ENCODE measurements around the gene ROPN1L. TPM values are rescaled to one million over a fixed set of nuclear protein-coding genes. Genes with fewer than 3 reads are reported as not detected.

Gene ROPN1L
- total RNA-seq, 1 experiment from 2014 or later = 7.1 TPM

DNA sequence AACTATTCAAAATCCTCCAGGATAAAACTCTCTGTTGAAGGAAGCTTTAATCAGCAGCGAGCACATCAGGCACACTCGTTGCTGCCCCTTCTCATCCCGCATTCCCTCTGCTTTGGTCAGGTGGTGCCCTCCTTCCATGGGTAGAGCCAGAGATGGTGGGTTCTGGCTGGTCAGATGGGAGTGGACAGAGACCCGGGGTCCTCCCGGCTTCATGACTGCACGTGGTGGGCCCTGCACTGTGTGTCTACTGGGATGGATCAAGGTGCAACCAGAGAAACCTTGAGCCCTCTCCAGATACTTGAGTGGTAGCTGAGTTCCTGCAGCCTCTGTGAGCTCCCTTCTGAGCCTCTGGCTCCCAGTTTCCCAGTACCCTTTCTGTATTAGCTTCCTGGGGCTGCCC, 36.3 kb downstream of the ROPN1L start:
- BruUV-seq (replicated peaks) = no TSS peak
- Histone ChIP-seq H2AFZ (no peak overlapping the region), H3K27ac (0 out of 2 replicates have a peak overlapping the region, but pooled peaks have one; percentile 79), H3K36me3 (ENCODE audit: low read depth) (no peaks in the 10 kb centered on the region), H3F3A (ENCODE audit: insufficient read depth, low read depth) (peaks cover 38% of the 10 kb centered on the region), H4K20me1 (ENCODE audit: insufficient read depth) (no peaks in the 10 kb centered on the region), H3K27me3 (ENCODE audit: insufficient read depth, low read depth) (no peaks in the 10 kb centered on the region), H3K4me2 (no peak overlapping the region), H3K9me3 (ENCODE audit: insufficient read depth, low read depth) (no peaks in the 10 kb centered on the region), H3K9me2 (ENCODE audit: insufficient read depth) (no peaks in the 10 kb centered on the region), H3K79me2 (ENCODE audit: low read depth) (no peaks in the 10 kb centered on the region), H3K4me3 (no peak overlapping the region), H3K4me1 (replicated peaks; ENCODE audit: insufficient read depth) (peaks cover 50% of the 10 kb centered on the region)
- POLR2A ChIA-PET (ENCODE audit: unreplicated experiment) = interaction anchor here (0.6 to 2.1 kb wide), 5 partner anchors 12 to 73 kb away, joined by 3 to 22 read pairs (median 4); no protein-coding TSS in a partner anchor
- intact Hi-C loops (cut with micrococcal nuclease; ENCODE audit: unreplicated experiment) = loop anchor here (2.0 kb wide), 1 partner anchor 35 kb away; no protein-coding TSS in a partner anchor
- DNase-seq = no peak
- TF ChIP-seq, protein P1, sequence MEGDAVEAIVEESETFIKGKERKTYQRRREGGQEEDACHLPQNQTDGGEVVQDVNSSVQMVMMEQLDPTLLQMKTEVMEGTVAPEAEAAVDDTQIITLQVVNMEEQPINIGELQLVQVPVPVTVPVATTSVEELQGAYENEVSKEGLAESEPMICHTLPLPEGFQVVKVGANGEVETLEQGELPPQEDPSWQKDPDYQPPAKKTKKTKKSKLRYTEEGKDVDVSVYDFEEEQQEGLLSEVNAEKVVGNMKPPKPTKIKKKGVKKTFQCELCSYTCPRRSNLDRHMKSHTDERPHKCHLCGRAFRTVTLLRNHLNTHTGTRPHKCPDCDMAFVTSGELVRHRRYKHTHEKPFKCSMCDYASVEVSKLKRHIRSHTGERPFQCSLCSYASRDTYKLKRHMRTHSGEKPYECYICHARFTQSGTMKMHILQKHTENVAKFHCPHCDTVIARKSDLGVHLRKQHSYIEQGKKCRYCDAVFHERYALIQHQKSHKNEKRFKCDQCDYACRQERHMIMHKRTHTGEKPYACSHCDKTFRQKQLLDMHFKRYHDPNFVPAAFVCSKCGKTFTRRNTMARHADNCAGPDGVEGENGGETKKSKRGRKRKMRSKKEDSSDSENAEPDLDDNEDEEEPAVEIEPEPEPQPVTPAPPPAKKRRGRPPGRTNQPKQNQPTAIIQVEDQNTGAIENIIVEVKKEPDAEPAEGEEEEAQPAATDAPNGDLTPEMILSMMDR (conservative IDR thresholded peaks at IDR 0.05) = no peak
- TF ChIP-seq EZH2 (IDR thresholded peaks at IDR 0.05; ENCODE audit: low read depth) = no peak
- CTCF ChIA-PET = interaction anchor here (1.1 kb wide), 1 partner anchor 37 kb away, joined by 4 read pairs; no protein-coding TSS in a partner anchor

DNA sequence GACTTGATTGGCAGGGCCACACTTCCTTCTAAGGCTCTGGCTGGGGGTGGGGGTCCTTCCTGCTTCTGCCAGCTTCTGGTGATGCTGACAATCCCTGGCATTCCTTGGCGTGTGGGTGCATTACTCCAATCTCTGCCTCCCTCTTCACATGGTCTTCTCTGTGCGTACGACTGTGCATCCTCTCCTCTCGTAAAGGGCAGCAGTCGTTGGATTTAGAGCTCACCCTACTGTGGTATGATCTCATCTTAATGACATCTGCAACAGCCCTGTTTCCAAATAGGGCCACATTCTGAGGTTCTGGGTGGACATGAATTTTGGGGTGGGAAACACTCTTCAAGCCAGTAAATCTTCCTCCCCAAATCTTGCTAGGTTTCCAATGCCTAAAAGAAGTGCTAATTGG, 36.8 kb downstream of the ROPN1L start:
- TF ChIP-seq, protein P1 (conservative IDR thresholded peaks at IDR 0.05) = no peak
- no peak for TF ChIP-seq EZH2 (IDR thresholded peaks at IDR 0.05; ENCODE audit: low read depth)
- CTCF ChIA-PET = interaction anchor here (0.5 to 1.4 kb wide), 3 partner anchors 36 to 149 kb away, joined by 3 to 5 read pairs (median 4); no protein-coding TSS in a partner anchor
- POLR2A ChIA-PET (ENCODE audit: unreplicated experiment) = interaction anchor here (0.5 to 2.1 kb wide), 7 partner anchors 12 to 74 kb away, joined by 3 to 22 read pairs (median 4); no protein-coding TSS in a partner anchor

DNA sequence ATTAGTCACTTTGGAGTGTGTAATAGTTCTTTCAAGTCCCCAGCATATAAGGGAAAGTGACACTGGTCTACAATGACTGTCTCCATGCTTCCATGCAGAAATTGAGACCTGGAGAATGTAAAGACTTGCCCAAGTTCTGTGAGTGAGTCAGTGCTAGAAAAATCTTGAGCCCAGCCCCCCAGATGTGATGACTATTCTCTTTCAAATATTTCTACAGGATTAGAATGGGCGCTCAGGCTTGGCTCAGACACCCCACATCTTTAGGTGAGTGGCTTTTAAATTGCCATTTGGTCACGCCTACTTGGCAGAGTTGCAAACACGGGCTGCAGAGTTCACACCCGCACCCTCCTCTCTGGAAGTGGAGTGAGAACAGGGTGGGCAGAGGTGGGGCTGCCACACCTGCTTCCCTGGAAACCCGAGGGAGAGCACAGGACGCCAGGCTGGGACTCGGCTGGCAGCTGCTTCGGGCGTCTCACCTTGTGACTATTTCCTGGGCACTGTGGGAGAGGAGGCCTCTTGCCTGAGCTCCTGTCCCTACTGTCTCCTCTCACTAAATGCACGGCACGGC, 37.6 kb downstream of the ROPN1L start:
- intact Hi-C loops (cut with micrococcal nuclease; ENCODE audit: unreplicated experiment) = loop anchor here (1.0 to 2.0 kb wide), 8 partner anchors 26 to 226 kb away; partner anchors contain the start of gene MARCHF6
- Histone ChIP-seq H3K4me1 (replicated peaks; ENCODE audit: insufficient read depth) (peaks cover 50% of the 10 kb centered on the region), H3K9me2 (ENCODE audit: insufficient read depth) (no peaks in the 10 kb centered on the region), H3K36me3 (ENCODE audit: low read depth) (no peaks in the 10 kb centered on the region), H4K20me1 (ENCODE audit: insufficient read depth) (no peaks in the 10 kb centered on the region), H3K27ac (peak overlapping the region; percentile 79), H3F3A (ENCODE audit: insufficient read depth, low read depth) (peaks cover 38% of the 10 kb centered on the region), H3K27me3 (ENCODE audit: insufficient read depth, low read depth) (no peaks in the 10 kb centered on the region), H3K79me2 (ENCODE audit: low read depth) (no peaks in the 10 kb centered on the region), H3K9me3 (ENCODE audit: insufficient read depth, low read depth) (no peaks in the 10 kb centered on the region), H2AFZ (peak overlapping the region; percentile 58), H3K4me2 (peak overlapping the region; percentile 63), H3K4me3 (peak overlapping the region; percentile 12; the same call in 1 of the 2 replicates)
- no TSS peak for BruUV-seq (replicated peaks)
- POLR2A ChIA-PET (ENCODE audit: unreplicated experiment) = interaction anchor here (0.7 to 2.1 kb wide), 5 partner anchors 11 to 551 kb away, joined by 3 to 22 read pairs (median 9); no protein-coding TSS in a partner anchor
- no peak for TF ChIP-seq EZH2 (IDR thresholded peaks at IDR 0.05; ENCODE audit: low read depth)
- TF ChIP-seq, protein P1 (conservative IDR thresholded peaks at IDR 0.05) = no peak
- peak; percentile 97 to 98 for DNase-seq
- CTCF ChIA-PET = interaction anchor here (1.4 kb wide), 1 partner anchor 148 kb away, joined by 3 read pairs; no protein-coding TSS in a partner anchor

More for the DNA sequence above, 36.8 kb downstream of the ROPN1L start:
- peaks cover 50% of the 10 kb centered on the region for H3K4me1 ChIP-seq (replicated peaks; ENCODE audit: insufficient read depth)
- H4K20me1 ChIP-seq (ENCODE audit: insufficient read depth) = no peaks in the 10 kb centered on the region
- H3K4me3 ChIP-seq = peak overlapping the region; percentile 5; the same call in 1 of the 2 replicates
- H3K27ac ChIP-seq = peak overlapping the region; percentile 79
- H3K4me2 ChIP-seq = peak overlapping the region; percentile 63
- H3K27me3 ChIP-seq (ENCODE audit: insufficient read depth, low read depth) = no peaks in the 10 kb centered on the region
- BruUV-seq (replicated peaks) = no TSS peak
- H3K9me2 ChIP-seq (ENCODE audit: insufficient read depth) = no peaks in the 10 kb centered on the region
- no peaks in the 10 kb centered on the region for H3K79me2 ChIP-seq (ENCODE audit: low read depth)
- intact Hi-C loops (cut with micrococcal nuclease; ENCODE audit: unreplicated experiment) = loop anchor here (2.0 kb wide), 1 partner anchor 34 kb away; no protein-coding TSS in a partner anchor
- peaks cover 38% of the 10 kb centered on the region for H3F3A ChIP-seq (ENCODE audit: insufficient read depth, low read depth)
- no peaks in the 10 kb centered on the region for H3K36me3 ChIP-seq (ENCODE audit: low read depth)
- H2AFZ ChIP-seq = no peak overlapping the region
- no peak for DNase-seq
- H3K9me3 ChIP-seq (ENCODE audit: insufficient read depth, low read depth) = no peaks in the 10 kb centered on the region

Data from PC-9 (cell line).